GM21723 (cell line): ENCODE measurements around the gene KIF4A.

ENCODE experiments used
- ATAC-seq: cut with Tn5 transposase; IDR thresholded peaks from one replicate; pipeline ENCODE4 v1.9.1; 2021; ENCODE audit warnings: mild to moderate bottlenecking, moderate library complexity; ENCODE audit not compliant: unreplicated experiment

KIF4A gene

GRCh38 chrX:70434914-70435586 is 145.1 kb downstream of the KIF4A start:
- ATAC-seq, result no peak

GRCh38 chrX:70436343-70436742 is 146.4 kb downstream of the KIF4A start:
- ATAC-seq, result no peak

- ATAC-seq, result no peak
These were observed 147.1 kb downstream of the KIF4A start for GRCh38 chrX:70437011-70437410.

GRCh38 chrX:70437921-70438665 is 148.2 kb downstream of the KIF4A start:
- no peak for ATAC-seq

GRCh38 chrX:70439016-70439415 is 149.1 kb downstream of the KIF4A start:
- ATAC-seq, result no peak

GRCh38 chrX:70442224-70442623 is 152.3 kb downstream of the KIF4A start:
- no peak for ATAC-seq

GRCh38 chrX:70444326-70444945 is 154.5 kb downstream of the KIF4A start, which contains the start of gene DLG3:
Gene DLG3, plus strand, starts transcription at chrX:70444835. Its CDS starts 367 bp downstream, at chrX:70445202.
- no peak for ATAC-seq

- ATAC-seq, result no peak
These were observed 155.2 kb downstream of the KIF4A start for GRCh38 chrX:70444946-70445656.

- no peak for ATAC-seq
These were observed 156.0 kb downstream of the KIF4A start for GRCh38 chrX:70445951-70446350.

- no peak for ATAC-seq
These were observed 156.8 kb downstream of the KIF4A start for GRCh38 chrX:70446380-70447350.

- no peak for ATAC-seq
These were observed 159.6 kb downstream of the KIF4A start for GRCh38 chrX:70449457-70449966.

- peak; percentile 48 for ATAC-seq
These were observed 162.3 kb downstream of the KIF4A start for GRCh38 chrX:70452143-70452733.

- no peak for ATAC-seq
These were observed 163.2 kb downstream of the KIF4A start for GRCh38 chrX:70453024-70453618.

- peak; percentile 69 for ATAC-seq
These were observed 164.8 kb downstream of the KIF4A start for GRCh38 chrX:70454441-70455365.

GRCh38 chrX:70455366-70456202 is 165.7 kb downstream of the KIF4A start:
- ATAC-seq, result peak; percentile 1

- no peak for ATAC-seq
These were observed 166.4 kb downstream of the KIF4A start for GRCh38 chrX:70456256-70456655.

- ATAC-seq, result no peak
These were observed 171.1 kb downstream of the KIF4A start for GRCh38 chrX:70461026-70461425.
